Measurements from ENCODE around the gene SUCLG2.

The SUCLG2 gene

DNA sequence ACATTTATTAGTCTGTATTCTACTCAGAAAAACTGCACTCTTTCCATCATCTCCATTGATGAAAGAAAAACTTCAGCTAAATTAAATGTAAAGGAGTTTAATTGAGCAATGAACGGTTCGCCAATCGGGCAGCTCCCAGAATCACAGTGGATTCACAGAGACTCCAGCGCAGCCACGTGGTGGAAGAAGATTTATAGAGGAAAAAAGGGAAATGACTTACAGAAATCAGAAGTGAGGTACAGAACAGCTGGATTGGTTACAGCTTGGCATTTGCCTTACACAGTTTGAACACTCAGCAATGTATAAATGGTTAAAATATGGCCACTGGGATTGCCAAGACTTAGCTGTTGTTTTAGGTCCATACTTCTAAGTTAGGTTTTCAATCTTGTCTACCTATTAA is 2.8 kb upstream of the SUCLG2 start:
- Histone ChIP-seq H2BK5ac (ENCODE audit: low read depth, low read length, poor library complexity, severe bottlenecking) (no peak overlapping the region), H3K36me3 (ENCODE audit: control insufficient read depth in 1 of 2, insufficient read depth in 2 of 2, low read depth in 1 of 2, low read length in 2 of 2) (peaks cover 0 to 2% of the 10 kb centered on the region in 2 experiments), H2BK120ac (ENCODE audit: low read depth, low read length) (no peak overlapping the region), H2AK5ac (ENCODE audit: low read length, severe bottlenecking) (no peak overlapping the region), H3K4me1 (ENCODE audit: control insufficient read depth, insufficient read depth, low read depth, low read length) (peaks cover 4% of the 10 kb centered on the region), H3K27ac (ENCODE audit: low read length, poor library complexity, severe bottlenecking) (no peak overlapping the region), H3K9ac (ENCODE audit: low read length) (no peak overlapping the region), H3K4ac (ENCODE audit: low read depth in 1 of 2, low read length in 2 of 2) (no peak overlapping the region), H2BK15ac (ENCODE audit: low read depth, poor library complexity, severe bottlenecking) (no peak overlapping the region), H2AFZ (ENCODE audit: low read depth, low read length) (no peak overlapping the region), H2BK12ac (ENCODE audit: low read length in 2 of 2) (no peak overlapping the region), H3K4me3 (ENCODE audit: insufficient read depth in 1 of 2, low read depth in 1 of 2, low read length in 2 of 2) (no peak overlapping the region), H4K8ac (ENCODE audit: low read length) (no peak overlapping the region), H4K91ac (ENCODE audit: low read length) (no peak overlapping the region), H3K9me3 (ENCODE audit: control insufficient read depth, low read length) (no peaks in the 10 kb centered on the region), H3K23ac (ENCODE audit: low read length in 2 of 2) (no peak overlapping the region), H3K79me1 (replicated peaks; ENCODE audit: low read length, poor library complexity, severe bottlenecking) (peaks cover 5% of the 10 kb centered on the region), H3K18ac (ENCODE audit: low read depth in 1 of 2, low read length in 2 of 2) (no peak overlapping the region), H3K27me3 (ENCODE audit: control insufficient read depth in 1 of 2, insufficient read depth in 1 of 2, low read length in 2 of 2) (no peaks in the 10 kb centered on the region), H3K14ac (ENCODE audit: low read length in 2 of 2) (no peak overlapping the region), H3K4me2 (ENCODE audit: low read length, poor library complexity, severe bottlenecking) (no peak overlapping the region)
- WGBS = 95% methylated on average over 5 of the region's 5 CpGs
- DNase-seq = no peak

DNA sequence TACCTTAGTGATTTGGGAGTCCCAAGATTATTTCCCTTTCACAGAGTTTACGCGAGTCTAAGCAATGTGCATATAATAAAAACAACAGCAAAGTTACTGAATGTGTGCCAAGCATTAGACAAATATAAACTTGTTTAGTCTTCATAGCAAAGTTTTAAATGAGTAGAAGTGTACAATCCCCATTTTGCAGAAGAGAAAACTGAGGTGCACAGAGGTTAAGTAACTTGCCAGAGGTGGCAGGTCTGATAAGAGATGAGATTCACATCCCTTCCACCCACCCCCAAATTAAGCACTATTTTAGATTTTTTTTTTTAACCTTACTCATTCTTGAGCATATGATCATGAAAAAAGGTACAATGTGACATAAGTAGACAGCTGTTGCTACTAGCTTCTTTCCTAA is 2.2 kb upstream of the SUCLG2 start:
- Histone ChIP-seq H3K79me1 (replicated peaks; ENCODE audit: low read length, poor library complexity, severe bottlenecking) (peaks cover 5% of the 10 kb centered on the region), H3K23ac (ENCODE audit: low read length in 2 of 2) (no peak overlapping the region), H3K36me3 (ENCODE audit: control insufficient read depth in 1 of 2, insufficient read depth in 2 of 2, low read depth in 1 of 2, low read length in 2 of 2) (peaks cover 0 to 5% of the 10 kb centered on the region in 2 experiments), H3K18ac (ENCODE audit: low read depth in 1 of 2, low read length in 2 of 2) (no peak overlapping the region), H3K4me3 (ENCODE audit: insufficient read depth in 1 of 2, low read depth in 1 of 2, low read length in 2 of 2) (no peak overlapping the region), H4K8ac (ENCODE audit: low read length) (no peak overlapping the region), H3K14ac (ENCODE audit: low read length in 2 of 2) (no peak overlapping the region), H3K4ac (ENCODE audit: low read depth in 1 of 2, low read length in 2 of 2) (no peak overlapping the region), H2AK5ac (ENCODE audit: low read length, severe bottlenecking) (no peak overlapping the region), H3K9me3 (ENCODE audit: control insufficient read depth, low read length) (no peaks in the 10 kb centered on the region), H2BK12ac (ENCODE audit: low read length in 2 of 2) (no peak overlapping the region), H3K27me3 (ENCODE audit: control insufficient read depth in 1 of 2, insufficient read depth in 1 of 2, low read length in 2 of 2) (no peaks in the 10 kb centered on the region), H3K4me1 (ENCODE audit: control insufficient read depth, insufficient read depth, low read depth, low read length) (peaks cover 4% of the 10 kb centered on the region), H2BK5ac (ENCODE audit: low read depth, low read length, poor library complexity, severe bottlenecking) (no peak overlapping the region), H4K91ac (ENCODE audit: low read length) (no peak overlapping the region), H3K9ac (ENCODE audit: low read length) (no peak overlapping the region), H3K4me2 (ENCODE audit: low read length, poor library complexity, severe bottlenecking) (no peak overlapping the region), H2BK120ac (ENCODE audit: low read depth, low read length) (no peak overlapping the region), H2AFZ (ENCODE audit: low read depth, low read length) (no peak overlapping the region), H3K27ac (ENCODE audit: low read length, poor library complexity, severe bottlenecking) (no peak overlapping the region), H2BK15ac (ENCODE audit: low read depth, poor library complexity, severe bottlenecking) (no peak overlapping the region)
- no peak for DNase-seq
- WGBS = no CpG with 5 or more reads among the region's 2 CpGs

DNA sequence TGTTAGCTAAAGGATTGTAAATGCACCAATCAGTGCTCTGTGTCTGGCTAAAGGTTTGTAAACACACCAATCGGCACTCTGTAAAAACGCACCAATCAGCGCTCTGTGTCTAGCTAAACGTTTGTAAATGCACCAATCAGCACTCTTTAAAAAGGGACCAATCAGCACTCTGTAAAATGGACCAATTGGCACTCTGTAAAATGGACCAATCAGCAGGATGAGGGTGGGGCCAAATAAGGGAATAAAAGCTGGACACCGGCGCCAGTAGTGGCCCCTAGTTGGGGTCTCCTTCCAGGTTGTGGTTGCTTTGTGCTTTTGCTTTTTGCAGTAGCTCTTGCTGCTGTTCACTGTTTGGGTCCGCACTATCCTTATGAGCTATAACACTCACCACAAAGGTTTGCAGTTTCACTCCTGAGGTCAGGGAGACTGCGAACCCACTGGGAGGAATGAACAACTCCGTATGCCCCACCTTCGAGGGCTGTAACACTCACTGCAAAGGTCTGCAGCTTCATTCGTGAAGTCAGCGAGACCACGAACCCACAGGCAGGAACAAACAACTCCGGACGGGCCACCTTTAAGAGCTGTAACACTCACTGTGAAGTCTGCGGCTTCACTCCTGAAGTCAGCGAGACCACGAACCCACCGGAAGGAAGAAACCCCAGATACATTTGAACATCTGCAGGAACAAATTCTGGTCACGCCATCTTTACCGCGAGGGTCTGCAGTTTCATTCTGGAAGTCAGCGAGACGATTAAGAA is 1.1 kb upstream of the SUCLG2 start:
- no peak overlapping the region for H2AFZ ChIP-seq (ENCODE audit: low read depth, low read length)
- H3K18ac ChIP-seq (ENCODE audit: low read depth in 1 of 2, low read length in 2 of 2) = no peak overlapping the region
- no peak overlapping the region for H3K4ac ChIP-seq (ENCODE audit: low read depth in 1 of 2, low read length in 2 of 2)
- no peak overlapping the region for H3K4me2 ChIP-seq (ENCODE audit: low read length, poor library complexity, severe bottlenecking)
- peaks cover 9% of the 10 kb centered on the region for H3K79me1 ChIP-seq (replicated peaks; ENCODE audit: low read length, poor library complexity, severe bottlenecking)
- no peaks in the 10 kb centered on the region for H3K9me3 ChIP-seq (ENCODE audit: control insufficient read depth, low read length)
- H2BK120ac ChIP-seq (ENCODE audit: low read depth, low read length) = no peak overlapping the region
- H3K9ac ChIP-seq (ENCODE audit: low read length) = peak overlapping the region; percentile 92
- no peak overlapping the region for H3K23ac ChIP-seq (ENCODE audit: low read length in 2 of 2)
- DNase-seq = no peak
- no peak overlapping the region for H2BK5ac ChIP-seq (ENCODE audit: low read depth, low read length, poor library complexity, severe bottlenecking)
- H3K27me3 ChIP-seq (ENCODE audit: control insufficient read depth in 1 of 2, insufficient read depth in 1 of 2, low read length in 2 of 2) = no peaks in the 10 kb centered on the region
- H3K4me1 ChIP-seq (ENCODE audit: control insufficient read depth, insufficient read depth, low read depth, low read length) = peaks cover 4% of the 10 kb centered on the region
- peaks cover 0 to 5% of the 10 kb centered on the region in 2 experiments for H3K36me3 ChIP-seq (ENCODE audit: control insufficient read depth in 1 of 2, insufficient read depth in 2 of 2, low read depth in 1 of 2, low read length in 2 of 2)
- H4K91ac ChIP-seq (ENCODE audit: low read length) = no peak overlapping the region
- no peak overlapping the region for H4K8ac ChIP-seq (ENCODE audit: low read length)
- H2BK15ac ChIP-seq (ENCODE audit: low read depth, poor library complexity, severe bottlenecking) = no peak overlapping the region
- no peak overlapping the region for H3K27ac ChIP-seq (ENCODE audit: low read length, poor library complexity, severe bottlenecking)
- H3K4me3 ChIP-seq (ENCODE audit: insufficient read depth in 1 of 2, low read depth in 1 of 2, low read length in 2 of 2) = peak overlapping the region in 1 of 2 experiments; percentile 84
- WGBS = 95% methylated on average over 24 of the region's 24 CpGs
- H2BK12ac ChIP-seq (ENCODE audit: low read length in 2 of 2) = no peak overlapping the region
- H2AK5ac ChIP-seq (ENCODE audit: low read length, severe bottlenecking) = no peak overlapping the region
- no peak overlapping the region for H3K14ac ChIP-seq (ENCODE audit: low read length in 2 of 2)

DNA sequence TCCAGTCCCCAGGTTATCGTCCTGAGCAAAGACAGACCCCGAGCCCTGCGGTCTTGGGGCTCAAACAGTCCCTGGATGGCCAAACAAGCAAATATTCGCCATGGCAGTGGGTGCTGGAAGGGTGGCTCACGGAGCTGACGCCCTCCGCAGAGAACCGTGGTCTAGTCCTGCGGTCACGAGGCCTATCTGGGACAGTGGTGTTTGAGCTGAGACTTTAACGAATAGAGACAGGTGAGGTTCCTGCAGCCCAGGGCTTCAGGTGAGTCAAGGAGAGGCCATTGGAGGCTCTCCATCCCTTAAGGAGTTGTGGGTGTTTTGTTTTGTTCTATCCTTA is 399 bp upstream of the SUCLG2 start:
- H3K18ac ChIP-seq (ENCODE audit: low read depth in 1 of 2, low read length in 2 of 2) = peak overlapping the region; percentile 87 to 95
- peak overlapping the region; percentile 51 for H3K4me2 ChIP-seq (ENCODE audit: low read length, poor library complexity, severe bottlenecking)
- H2BK5ac ChIP-seq (ENCODE audit: low read depth, low read length, poor library complexity, severe bottlenecking) = no peak overlapping the region
- H4K8ac ChIP-seq (ENCODE audit: low read length) = peak overlapping the region; percentile 92
- H2BK120ac ChIP-seq (ENCODE audit: low read depth, low read length) = peak overlapping the region; percentile 22
- H3K27ac ChIP-seq (ENCODE audit: low read length, poor library complexity, severe bottlenecking) = peak overlapping the region; percentile 87
- H3K9ac ChIP-seq (ENCODE audit: low read length) = peak overlapping the region; percentile 92
- no peaks in the 10 kb centered on the region for H3K9me3 ChIP-seq (ENCODE audit: control insufficient read depth, low read length)
- H2AK5ac ChIP-seq (ENCODE audit: low read length, severe bottlenecking) = peak overlapping the region; percentile 18
- peak overlapping the region in 1 of 2 experiments; percentile 92 for H3K23ac ChIP-seq (ENCODE audit: low read length in 2 of 2)
- peak overlapping the region in 1 of 2 experiments; percentile 91 for H2BK12ac ChIP-seq (ENCODE audit: low read length in 2 of 2)
- no peak overlapping the region for H2BK15ac ChIP-seq (ENCODE audit: low read depth, poor library complexity, severe bottlenecking)
- peak overlapping the region; percentile 98 for H2AFZ ChIP-seq (ENCODE audit: low read depth, low read length)
- no peaks in the 10 kb centered on the region for H3K27me3 ChIP-seq (ENCODE audit: control insufficient read depth in 1 of 2, insufficient read depth in 1 of 2, low read length in 2 of 2)
- peaks cover 11% of the 10 kb centered on the region for H3K79me1 ChIP-seq (replicated peaks; ENCODE audit: low read length, poor library complexity, severe bottlenecking)
- peaks cover 4% of the 10 kb centered on the region for H3K4me1 ChIP-seq (ENCODE audit: control insufficient read depth, insufficient read depth, low read depth, low read length)
- no peak for DNase-seq
- peak overlapping the region in 1 of 2 experiments; percentile 76 for H3K14ac ChIP-seq (ENCODE audit: low read length in 2 of 2)
- H3K4ac ChIP-seq (ENCODE audit: low read depth in 1 of 2, low read length in 2 of 2) = peak overlapping the region; percentile 68 to 85
- H4K91ac ChIP-seq (ENCODE audit: low read length) = peak overlapping the region; percentile 86
- peaks cover 0 to 5% of the 10 kb centered on the region in 2 experiments for H3K36me3 ChIP-seq (ENCODE audit: control insufficient read depth in 1 of 2, insufficient read depth in 2 of 2, low read depth in 1 of 2, low read length in 2 of 2)
- WGBS = 33% methylated on average over 11 of the region's 11 CpGs
- peak overlapping the region; percentile 84 to 90 for H3K4me3 ChIP-seq (ENCODE audit: insufficient read depth in 1 of 2, low read depth in 1 of 2, low read length in 2 of 2)
